Measurements from ENCODE around the gene LTBP1. TPM values are rescaled to one million over a fixed set of nuclear protein-coding genes. Genes with fewer than 3 reads are reported as not detected.
A peak's percentile ranks its signal among the peaks of the same experiment; 100 is the strongest.

The LTBP1 gene
- total RNA-seq, 1 donor from 2014 or later: 48.4 TPM

GRCh38 chr2:33219114-33219513 is 272.4 kb downstream of the LTBP1 start:
- TF ChIP-seq POLR2AphosphoS5 (IDR thresholded peaks at IDR 0.05; ENCODE audit: insufficient read depth in 1 of 2, low read depth in 1 of 2) (no peak), POLR2A (IDR thresholded peaks at IDR 0.05) (no peak)
- TF ChIP-seq, protein P1, sequence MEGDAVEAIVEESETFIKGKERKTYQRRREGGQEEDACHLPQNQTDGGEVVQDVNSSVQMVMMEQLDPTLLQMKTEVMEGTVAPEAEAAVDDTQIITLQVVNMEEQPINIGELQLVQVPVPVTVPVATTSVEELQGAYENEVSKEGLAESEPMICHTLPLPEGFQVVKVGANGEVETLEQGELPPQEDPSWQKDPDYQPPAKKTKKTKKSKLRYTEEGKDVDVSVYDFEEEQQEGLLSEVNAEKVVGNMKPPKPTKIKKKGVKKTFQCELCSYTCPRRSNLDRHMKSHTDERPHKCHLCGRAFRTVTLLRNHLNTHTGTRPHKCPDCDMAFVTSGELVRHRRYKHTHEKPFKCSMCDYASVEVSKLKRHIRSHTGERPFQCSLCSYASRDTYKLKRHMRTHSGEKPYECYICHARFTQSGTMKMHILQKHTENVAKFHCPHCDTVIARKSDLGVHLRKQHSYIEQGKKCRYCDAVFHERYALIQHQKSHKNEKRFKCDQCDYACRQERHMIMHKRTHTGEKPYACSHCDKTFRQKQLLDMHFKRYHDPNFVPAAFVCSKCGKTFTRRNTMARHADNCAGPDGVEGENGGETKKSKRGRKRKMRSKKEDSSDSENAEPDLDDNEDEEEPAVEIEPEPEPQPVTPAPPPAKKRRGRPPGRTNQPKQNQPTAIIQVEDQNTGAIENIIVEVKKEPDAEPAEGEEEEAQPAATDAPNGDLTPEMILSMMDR (IDR thresholded peaks at IDR 0.05): no peak
- H3K27me3 ChIP-seq: no peaks in the 10 kb centered on the region
- no peak overlapping the region for H3K4me3 ChIP-seq
- no peak overlapping the region for H3K27ac ChIP-seq
- no peaks in the 10 kb centered on the region for H3K9me3 ChIP-seq
- DNase-seq (ENCODE audit: extremely low spot score in 2 of 2): no peak
- H3K4me1 ChIP-seq: peaks cover 40% of the 10 kb centered on the region
- H3K36me3 ChIP-seq: no peaks in the 10 kb centered on the region
- intact Hi-C loops (cut with DNase I): loop anchor here (10.0 kb wide), 1 partner anchor 74 kb away; no protein-coding TSS in a partner anchor

- Histone ChIP-seq H3K36me3 (no peaks in the 10 kb centered on the region), H3K27me3 (no peaks in the 10 kb centered on the region), H3K4me1 (peaks cover 33% of the 10 kb centered on the region), H3K4me3 (no peak overlapping the region), H3K27ac (peak overlapping the region; percentile 34), H3K9me3 (no peaks in the 10 kb centered on the region)
- no peak for TF ChIP-seq POLR2AphosphoS5 (IDR thresholded peaks at IDR 0.05; ENCODE audit: insufficient read depth in 1 of 2, low read depth in 1 of 2)
- TF ChIP-seq, protein P1 (IDR thresholded peaks at IDR 0.05): no peak
- TF ChIP-seq POLR2A (IDR thresholded peaks at IDR 0.05): no peak
- intact Hi-C loops (cut with DNase I): loop anchor here (10.0 kb wide), 1 partner anchor 75 kb away; no protein-coding TSS in a partner anchor
- DNase-seq (ENCODE audit: extremely low spot score in 2 of 2): no peak
These were observed 273.1 kb downstream of the LTBP1 start for GRCh38 chr2:33219850-33220275.

DNA sequence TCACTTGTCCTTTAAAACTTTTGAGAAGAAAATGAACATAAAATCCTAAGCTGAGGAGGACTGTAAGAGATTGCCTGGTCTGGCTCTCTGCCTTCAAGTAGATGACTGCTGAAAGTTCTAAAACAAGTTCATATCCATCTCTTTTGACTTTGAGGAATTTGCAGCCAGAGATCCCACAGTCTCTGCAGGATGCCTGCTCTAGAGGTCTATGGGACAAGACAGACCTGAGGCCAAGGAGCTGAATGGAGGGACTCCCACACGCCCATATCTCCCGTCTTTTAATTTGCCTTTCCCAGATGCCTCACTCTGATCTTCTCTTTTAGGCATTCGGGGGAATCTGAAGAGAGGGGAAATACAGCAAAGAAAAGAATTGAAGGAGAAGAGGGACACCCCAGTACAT is 273.8 kb downstream of the LTBP1 start:
- H3K27ac ChIP-seq: peak overlapping the region; percentile 34
- H3K9me3 ChIP-seq: no peaks in the 10 kb centered on the region
- TF ChIP-seq, protein P1 (IDR thresholded peaks at IDR 0.05): no peak
- no peak for TF ChIP-seq POLR2AphosphoS5 (IDR thresholded peaks at IDR 0.05; ENCODE audit: insufficient read depth in 1 of 2, low read depth in 1 of 2)
- TF ChIP-seq POLR2A (IDR thresholded peaks at IDR 0.05): no peak
- no peak overlapping the region for H3K4me3 ChIP-seq
- no peaks in the 10 kb centered on the region for H3K27me3 ChIP-seq
- peaks cover 29% of the 10 kb centered on the region for H3K4me1 ChIP-seq
- DNase-seq (ENCODE audit: extremely low spot score in 2 of 2): no peak
- H3K36me3 ChIP-seq: no peaks in the 10 kb centered on the region
- intact Hi-C loops (cut with DNase I): no loop called here

GRCh38 chr2:33221046-33221784 is 274.5 kb downstream of the LTBP1 start:
- DNase-seq (ENCODE audit: extremely low spot score in 2 of 2): no peak
- H3K36me3 ChIP-seq: no peaks in the 10 kb centered on the region
- no peak overlapping the region for H3K4me3 ChIP-seq
- H3K27me3 ChIP-seq: no peaks in the 10 kb centered on the region
- H3K9me3 ChIP-seq: no peaks in the 10 kb centered on the region
- H3K27ac ChIP-seq: peak overlapping the region; percentile 34
- TF ChIP-seq, protein P1 (IDR thresholded peaks at IDR 0.05): no peak
- TF ChIP-seq POLR2A (IDR thresholded peaks at IDR 0.05): no peak
- no peak for TF ChIP-seq POLR2AphosphoS5 (IDR thresholded peaks at IDR 0.05; ENCODE audit: insufficient read depth in 1 of 2, low read depth in 1 of 2)
- intact Hi-C loops (cut with DNase I): no loop called here
- H3K4me1 ChIP-seq: peaks cover 22% of the 10 kb centered on the region

- H3K27ac ChIP-seq: no peak overlapping the region
- H3K4me3 ChIP-seq: no peak overlapping the region
- H3K9me3 ChIP-seq: no peaks in the 10 kb centered on the region
- H3K27me3 ChIP-seq: no peaks in the 10 kb centered on the region
- TF ChIP-seq POLR2A (IDR thresholded peaks at IDR 0.05): no peak
- TF ChIP-seq, protein P1 (IDR thresholded peaks at IDR 0.05): no peak
- no peak for TF ChIP-seq POLR2AphosphoS5 (IDR thresholded peaks at IDR 0.05; ENCODE audit: insufficient read depth in 1 of 2, low read depth in 1 of 2)
- H3K4me1 ChIP-seq: peaks cover 12% of the 10 kb centered on the region
- intact Hi-C loops (cut with DNase I): no loop called here
- H3K36me3 ChIP-seq: no peaks in the 10 kb centered on the region
- DNase-seq (ENCODE audit: extremely low spot score in 2 of 2): no peak
These were observed 275.6 kb downstream of the LTBP1 start for GRCh38 chr2:33222309-33222708.

All from vagina (tissue), 2 donors.